ENCODE results near the gene TM9SF3. TPM values are rescaled to one million over a fixed set of nuclear protein-coding genes. Genes with fewer than 3 reads are reported as not detected.

Gene TM9SF3
- total RNA-seq: 10 to 100 TPM; 54.4 to 67.9 (median 59.5) TPM

- peak in 1 of 2 donors; percentile 84 for TF ChIP-seq POLR2A (IDR thresholded peaks at IDR 0.05)
- no peak for TF ChIP-seq CTCF (IDR thresholded peaks at IDR 0.05)
- WGBS, 2 donors: 0% methylated on average over 14 to 67 of the region's 107 CpGs
- peak within 1 kb of the TSS; percentile 94 for H3K4me3 ChIP-seq (ENCODE audit: low read depth, poor library complexity, severe bottlenecking)
- peak; percentile 88 to 99 for DNase-seq (ENCODE audit: low spot score in 2 of 2)
- intact Hi-C loops (cut with DNase I; ENCODE audit: low total_unique reads): no loop called here
Observed at GRCh38 chr10:96586419-96587263, at the start of gene TM9SF3. Gene TM9SF3, minus strand, starts transcription at chr10:96587012. Its CDS starts 177 bp downstream, at chr10:96586835.

- H3K4me3 ChIP-seq (ENCODE audit: low read depth, poor library complexity, severe bottlenecking): no peak overlapping the region
- WGBS, 2 donors: 63 to 83% methylated on average over 1 of the region's 1 CpG
- DNase-seq (ENCODE audit: low spot score in 2 of 2): no peak
- intact Hi-C loops (cut with DNase I; ENCODE audit: low total_unique reads): loop anchor here (5.0 kb wide), 1 partner anchor 971 kb away; no protein-coding TSS in a partner anchor
- TF ChIP-seq CTCF (IDR thresholded peaks at IDR 0.05) (no peak), POLR2A (IDR thresholded peaks at IDR 0.05) (no peak)
Observed at GRCh38 chr10:96636551-96636950, 49.7 kb upstream of the TM9SF3 start.

- 48 to 52% methylated on average over 4 of the region's 4 CpGs for WGBS, 2 donors
- no peak overlapping the region for H3K4me3 ChIP-seq (ENCODE audit: low read depth, poor library complexity, severe bottlenecking)
- intact Hi-C loops (cut with DNase I; ENCODE audit: low total_unique reads): no loop called here
- DNase-seq (ENCODE audit: low spot score in 2 of 2): no peak
- TF ChIP-seq POLR2A (IDR thresholded peaks at IDR 0.05): no peak
- no peak for TF ChIP-seq CTCF (IDR thresholded peaks at IDR 0.05)
Observed at GRCh38 chr10:96632974-96633710, 46.3 kb upstream of the TM9SF3 start.

GRCh38 chr10:96627292-96627691 is 40.5 kb upstream of the TM9SF3 start:
- intact Hi-C loops (cut with DNase I; ENCODE audit: low total_unique reads): no loop called here
- no peak for DNase-seq (ENCODE audit: low spot score in 2 of 2)
- H3K4me3 ChIP-seq (ENCODE audit: low read depth, poor library complexity, severe bottlenecking): no peak overlapping the region
- no peak for TF ChIP-seq CTCF (IDR thresholded peaks at IDR 0.05)
- no peak for TF ChIP-seq POLR2A (IDR thresholded peaks at IDR 0.05)
- 73 to 75% methylated on average over 1 of the region's 1 CpG for WGBS, 2 donors

- no peak for DNase-seq (ENCODE audit: low spot score in 2 of 2)
- intact Hi-C loops (cut with DNase I; ENCODE audit: low total_unique reads): no loop called here
- TF ChIP-seq POLR2A (IDR thresholded peaks at IDR 0.05) (no peak), CTCF (IDR thresholded peaks at IDR 0.05) (no peak)
- no peak overlapping the region for H3K4me3 ChIP-seq (ENCODE audit: low read depth, poor library complexity, severe bottlenecking)
- 79 to 84% methylated on average over 5 of the region's 5 CpGs for WGBS, 2 donors
Observed at GRCh38 chr10:96626795-96627194, 40.0 kb upstream of the TM9SF3 start.
